HL-60 (cell line): ENCODE measurements around the gene SENP7.
"Not testable (repeated sequence)": the region's sequence is repeated elsewhere in the genome, so short reads cannot be mapped to it uniquely, and the experiment has no call there.

ENCODE experiments used
- DNase-seq, 2 experiments: peaks; one replicate each; pipeline ENCODE4 v3.0.0-alpha.2; 2010 to 2020; ENCODE audit warnings: low read depth in 1 of 2, low spot score in 1 of 2
- H3K27ac ChIP-seq: fragments of 250-450 bp; sonication (Bioruptor Pico); replicated peaks from 2 replicates; pipeline ENCODE4 v1.5.1; 2020; ENCODE audit warnings: mild to moderate bottlenecking, moderate library complexity
- H3K27me3 ChIP-seq: fragments of 250-450 bp; sonication (Bioruptor Pico); 2 replicates; pipeline ENCODE4 v1.5.1; 2021; ENCODE audit warnings: mild to moderate bottlenecking, moderate library complexity; ENCODE audit not compliant: insufficient read depth, poor library complexity, severe bottlenecking
- H3K4me3 ChIP-seq: replicated peaks from 2 replicates; pipeline ENCODE4 v1.5.1; 2011; ENCODE audit warnings: mild to moderate bottlenecking, control low read depth, low read length; ENCODE audit not compliant: insufficient read depth
- CTCF ChIP-seq: IDR thresholded peaks from one replicate; pipeline ENCODE4 v1.5.1; 2011; ENCODE audit warnings: low read length, control low read depth, inconsistent platforms; ENCODE audit not compliant: insufficient read depth
- GABPA ChIP-seq: IDR thresholded peaks from 2 replicates; pipeline ENCODE4 v1.6.1; 2012; ENCODE audit warnings: low read depth
- POLR2AphosphoS5 ChIP-seq: IDR thresholded peaks from 2 replicates; pipeline ENCODE4 v1.6.1; 2012; ENCODE audit warnings: low read depth
- REST ChIP-seq: IDR thresholded peaks from 2 replicates; pipeline ENCODE4 v1.6.1; 2012; ENCODE audit warnings: low read depth; ENCODE audit not compliant: insufficient replicate concordance
- SPI1 ChIP-seq: IDR thresholded peaks from 2 replicates; pipeline ENCODE4 v1.6.1; 2012; ENCODE audit warnings: low read depth, mild to moderate bottlenecking, borderline replicate concordance
- long read RNA-seq: library from polyadenylated mRNA; unstranded; transcript quantifications from one replicate; pipeline ENCODE4 v2.0.0, GENCODE V29; 2020

SENP7 gene
- long read RNA-seq, full-length matches to known transcripts: 1 of 16 reads
- long read RNA-seq, partial matches to known transcripts: 12 of 16 reads
- long read RNA-seq, other reads (novel, unspliced or antisense): 3 of 16 reads

GRCh38 chr3:101512646-101513418 is at the start of gene SENP7:
Gene SENP7, minus strand, starts transcription at chr3:101513212. Its CDS starts 82 bp downstream, at chr3:101513130.
- H3K4me3 ChIP-seq: peak within 1 kb of the TSS; percentile 66
- DNase-seq: peak; percentile 46 to 78
- no peaks in the 10 kb centered on the region for H3K27me3 ChIP-seq
- peak; percentile 30; the same call in 1 of the 2 replicates for TF ChIP-seq POLR2AphosphoS5
- no peak for TF ChIP-seq REST
- TF ChIP-seq SPI1: no peak
- TF ChIP-seq GABPA: peak; percentile 83
- no peak for TF ChIP-seq CTCF
- peak within 1 kb of the TSS; percentile 86 for H3K27ac ChIP-seq

GRCh38 chr3:101561630-101562328 is 48.8 kb upstream of the SENP7 start, which contains the start of gene TRMT10C:
Gene TRMT10C, plus strand, starts transcription at chr3:101561868. Its CDS starts 2,914 bp downstream, at chr3:101564782.
- Histone ChIP-seq H3K27ac (peak within 1 kb of the TSS; percentile 83), H3K27me3 (no peaks in the 10 kb centered on the region), H3K4me3 (peak within 1 kb of the TSS; percentile 93)
- DNase-seq: peak; percentile 80 to 94
- peak; percentile 99 for TF ChIP-seq GABPA
- peak; percentile 7; the same call in 1 of the 2 replicates for TF ChIP-seq SPI1
- TF ChIP-seq REST: peak; percentile 59
- TF ChIP-seq CTCF: no peak

GRCh38 chr3:101556064-101556463 is 43.1 kb upstream of the SENP7 start:
- H3K27ac ChIP-seq: no peak overlapping the region
- no peak overlapping the region for H3K4me3 ChIP-seq
- H3K27me3 ChIP-seq: no peaks in the 10 kb centered on the region
- DNase-seq: no peak
- TF ChIP-seq POLR2AphosphoS5 (no peak), GABPA (no peak), REST (no peak), SPI1 (no peak), CTCF (no peak)

GRCh38 chr3:101553381-101553780 is 40.4 kb upstream of the SENP7 start:
- not testable (repeated sequence) for H3K27ac ChIP-seq, DNase-seq, H3K4me3 ChIP-seq, H3K27me3 ChIP-seq

- DNase-seq, H3K4me3 ChIP-seq, H3K27me3 ChIP-seq, H3K27ac ChIP-seq: not testable (repeated sequence)
Measured at GRCh38 chr3:101551359-101552081, 38.5 kb upstream of the SENP7 start.
